ENCODE measurements around the gene PODN.

PODN gene

GRCh38 chr1:53130878-53131589, 69.0 kb downstream of the PODN start:
- Histone ChIP-seq H3K36me3 (ENCODE audit: insufficient read depth, low read length) (no peaks in the 10 kb centered on the region), H3K4me3 (ENCODE audit: low read depth, low read length, poor library complexity, severe bottlenecking) (no peak overlapping the region), H3K4me2 (ENCODE audit: low read length) (no peak overlapping the region), H4K20me1 (ENCODE audit: insufficient read depth, low read length) (no peaks in the 10 kb centered on the region), H3K9me3 (ENCODE audit: low read length) (no peaks in the 10 kb centered on the region), H3K27me3 (ENCODE audit: insufficient read depth, low read length) (peaks cover 6% of the 10 kb centered on the region; the same call in 1 of the 2 replicates), H3K4me1 (ENCODE audit: insufficient read depth, low read length, severe bottlenecking) (no peaks in the 10 kb centered on the region), H3K79me2 (ENCODE audit: insufficient read depth, low read length) (no peaks in the 10 kb centered on the region), H3K9ac (ENCODE audit: low read length) (no peak overlapping the region), H3F3A (ENCODE audit: insufficient read depth, low read length) (no peaks in the 10 kb centered on the region), H2AFZ (ENCODE audit: low read length) (no peak overlapping the region), H3K27ac (ENCODE audit: low read depth, low read length, poor library complexity, severe bottlenecking) (no peak overlapping the region), H3K9me2 (ENCODE audit: low read depth, low read length) (no peaks in the 10 kb centered on the region)
- TF ChIP-seq CTCF (IDR thresholded peaks at IDR 0.05; ENCODE audit: low read length): no peak
- TF ChIP-seq EZH2 (IDR thresholded peaks at IDR 0.05; ENCODE audit: borderline replicate concordance, low read length): no peak

GRCh38 chr1:53131590-53131938, 69.6 kb downstream of the PODN start:
- Histone ChIP-seq H3K9me2 (ENCODE audit: low read depth, low read length) (no peaks in the 10 kb centered on the region), H3F3A (ENCODE audit: insufficient read depth, low read length) (no peaks in the 10 kb centered on the region), H3K36me3 (ENCODE audit: insufficient read depth, low read length) (no peaks in the 10 kb centered on the region), H3K9ac (ENCODE audit: low read length) (no peak overlapping the region), H3K4me1 (ENCODE audit: insufficient read depth, low read length, severe bottlenecking) (no peaks in the 10 kb centered on the region), H2AFZ (ENCODE audit: low read length) (no peak overlapping the region), H3K4me2 (ENCODE audit: low read length) (no peak overlapping the region), H3K9me3 (ENCODE audit: low read length) (no peaks in the 10 kb centered on the region), H3K27ac (ENCODE audit: low read depth, low read length, poor library complexity, severe bottlenecking) (no peak overlapping the region), H3K79me2 (ENCODE audit: insufficient read depth, low read length) (no peaks in the 10 kb centered on the region), H3K27me3 (ENCODE audit: insufficient read depth, low read length) (peaks cover 6% of the 10 kb centered on the region; the same call in 1 of the 2 replicates), H3K4me3 (ENCODE audit: low read depth, low read length, poor library complexity, severe bottlenecking) (no peak overlapping the region), H4K20me1 (ENCODE audit: insufficient read depth, low read length) (no peaks in the 10 kb centered on the region)
- TF ChIP-seq EZH2 (IDR thresholded peaks at IDR 0.05; ENCODE audit: borderline replicate concordance, low read length): no peak
- no peak for TF ChIP-seq CTCF (IDR thresholded peaks at IDR 0.05; ENCODE audit: low read length)

GRCh38 chr1:53132176-53132575, 70.2 kb downstream of the PODN start:
- Histone ChIP-seq H3K4me1 (ENCODE audit: insufficient read depth, low read length, severe bottlenecking) (no peaks in the 10 kb centered on the region), H3K9me3 (ENCODE audit: low read length) (no peaks in the 10 kb centered on the region), H3K9ac (ENCODE audit: low read length) (no peak overlapping the region), H3K4me3 (ENCODE audit: low read depth, low read length, poor library complexity, severe bottlenecking) (no peak overlapping the region), H2AFZ (ENCODE audit: low read length) (no peak overlapping the region), H4K20me1 (ENCODE audit: insufficient read depth, low read length) (no peaks in the 10 kb centered on the region), H3K27ac (ENCODE audit: low read depth, low read length, poor library complexity, severe bottlenecking) (no peak overlapping the region), H3K36me3 (ENCODE audit: insufficient read depth, low read length) (no peaks in the 10 kb centered on the region), H3F3A (ENCODE audit: insufficient read depth, low read length) (no peaks in the 10 kb centered on the region), H3K27me3 (ENCODE audit: insufficient read depth, low read length) (peaks cover 6% of the 10 kb centered on the region; the same call in 1 of the 2 replicates), H3K79me2 (ENCODE audit: insufficient read depth, low read length) (no peaks in the 10 kb centered on the region), H3K9me2 (ENCODE audit: low read depth, low read length) (no peaks in the 10 kb centered on the region), H3K4me2 (ENCODE audit: low read length) (no peak overlapping the region)
- TF ChIP-seq EZH2 (IDR thresholded peaks at IDR 0.05; ENCODE audit: borderline replicate concordance, low read length): no peak

Measured in OCI-LY1 (cell line).